H1 (cell line): ENCODE data around the gene LPP. TPM values are rescaled to one million over a fixed set of nuclear protein-coding genes. Genes with fewer than 3 reads are reported as not detected.

ENCODE experiments used
- GABPA ChIP-seq: IDR thresholded peaks from 2 replicates; pipeline ENCODE4 v1.6.1; 2011; ENCODE audit warnings: mild to moderate bottlenecking, low read length, moderate library complexity, borderline replicate concordance; ENCODE audit not compliant: insufficient read depth
- TAF7 ChIP-seq: optimal IDR thresholded peaks from 2 replicates; pipeline ENCODE3; 2011; ENCODE audit warnings: low read depth, mild to moderate bottlenecking, inconsistent platforms, low read length, moderate library complexity, borderline replicate concordance
- polyA plus RNA-seq, 7 experiments: library from polyadenylated mRNA; depleted of rRNA in 3 of 7; stranded (reverse) in 5 of 7; unstranded in 2 of 7; fragments of >200 nt in 5 of 7; fragments of 200-250 nt in 2 of 7; gene quantifications; 1 replicate in 5 of 7; 2 replicates in 1 of 7; 4 replicates in 1 of 7; pipeline versions ENCODE4 v1.2.1 to v1.2.3, GENCODE V29; 2011 to 2013; ENCODE audit warnings: missing spikeins in 2 of 7, mixed read lengths in 2 of 7
- total RNA-seq: library from RNA; stranded (reverse); fragmentation: NEBNext Ultra II Directional; extraction: Animal tissue kit (Norgen Biotek cat#: 25700); gene quantifications from 2 replicates; pipeline ENCODE4 v1.2.1, GENCODE V29; 2021

The LPP gene
- total and polyA plus RNA-seq, 2 of the 8 experiments (the other 6 are each of a cell fraction or from before 2014, with no cell fraction given), result 10.0 to 53.3 TPM

DNA sequence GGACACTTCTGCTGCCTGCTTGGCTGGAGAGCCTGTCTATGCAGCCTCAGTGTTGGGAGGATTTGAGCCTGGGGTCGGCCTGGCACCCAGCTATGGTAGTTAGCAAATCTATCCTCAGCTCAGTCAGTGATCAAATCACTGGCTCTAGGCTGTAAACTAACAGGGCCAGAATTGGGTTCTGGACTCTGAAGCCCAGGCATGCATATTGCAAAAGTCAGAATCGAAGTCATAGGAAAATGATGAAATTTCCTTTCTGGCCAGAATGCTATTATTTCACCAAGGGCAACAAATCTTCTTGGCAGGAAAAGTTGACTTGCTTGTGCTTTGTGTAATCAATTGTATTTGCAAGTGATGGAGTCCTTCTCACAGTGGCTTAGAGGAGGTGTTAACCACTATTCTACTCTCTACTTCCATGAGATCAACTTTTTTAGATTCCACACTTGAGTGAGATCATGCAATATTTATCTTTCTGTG, 535.2 kb downstream of the LPP start (continued):
- TF ChIP-seq GABPA (no peak), TAF7 (no peak)
